H9 (cell line): ENCODE data around the gene PPP1CC. TPM values are rescaled to one million over a fixed set of nuclear protein-coding genes. Genes with fewer than 3 reads are reported as not detected.

Experiments
- DNase-seq: peaks from one replicate; pipeline ENCODE4 v3.0.0-alpha.2; 2017
- H2AFZ ChIP-seq: one replicate; pipeline ENCODE4 v1.6.1; 2013; ENCODE audit warnings: mild to moderate bottlenecking, low read length, control low read depth, moderate library complexity
- H2AK5ac ChIP-seq: 2 replicates; pipeline ENCODE4 v1.6.1; 2013; ENCODE audit warnings: low read length, control low read depth, mixed read lengths; ENCODE audit not compliant: insufficient read length
- H2BK120ac ChIP-seq: one replicate; pipeline ENCODE4 v1.6.1; 2013; ENCODE audit warnings: low read depth, mild to moderate bottlenecking, low read length, control low read depth, inconsistent platforms; ENCODE audit not compliant: poor library complexity, severe bottlenecking
- H2BK12ac ChIP-seq: 2 replicates; pipeline ENCODE4 v1.6.1; 2013; ENCODE audit warnings: low read length, control low read depth, mixed read lengths, low read depth; ENCODE audit not compliant: insufficient read length
- H2BK15ac ChIP-seq: 2 replicates; pipeline ENCODE4 v1.6.1; 2013; ENCODE audit warnings: low read depth, low read length, control low read depth
- H2BK20ac ChIP-seq: one replicate; pipeline ENCODE4 v1.6.1; 2013; ENCODE audit warnings: low read depth, mild to moderate bottlenecking, low read length, control low read depth, inconsistent platforms; ENCODE audit not compliant: poor library complexity, severe bottlenecking
- H2BK5ac ChIP-seq: 2 replicates; pipeline ENCODE4 v1.6.1; 2013; ENCODE audit warnings: low read length, control low read depth, mixed read lengths; ENCODE audit not compliant: insufficient read length
- H3K14ac ChIP-seq: 2 replicates; pipeline ENCODE4 v1.6.1; 2013; ENCODE audit warnings: low read length, control low read depth; ENCODE audit not compliant: insufficient read depth
- H3K18ac ChIP-seq: 2 replicates; pipeline ENCODE4 v1.6.1; 2013; ENCODE audit warnings: low read depth, mild to moderate bottlenecking, mixed read lengths, low read length, control low read depth; ENCODE audit not compliant: insufficient read length
- H3K23ac ChIP-seq: 2 replicates; pipeline ENCODE4 v1.6.1; 2013; ENCODE audit warnings: low read length, control low read depth, mixed read lengths, low read depth; ENCODE audit not compliant: insufficient read length
- H3K23me2 ChIP-seq: 2 replicates; pipeline ENCODE4 v1.6.1; 2013; ENCODE audit warnings: low read depth, mild to moderate bottlenecking, mixed read lengths, low read length, control low read depth; ENCODE audit not compliant: insufficient read length, poor library complexity, severe bottlenecking
- H3K27ac ChIP-seq: 2 replicates; pipeline ENCODE4 v1.5.1; 2013; ENCODE audit warnings: low read length, control low read depth, mixed read lengths, low read depth; ENCODE audit not compliant: insufficient read length
- H3K27me3 ChIP-seq: 2 replicates; pipeline ENCODE4 v1.6.1; 2013; ENCODE audit warnings: low read length, control low read depth, inconsistent platforms; ENCODE audit not compliant: insufficient read depth
- H3K4ac ChIP-seq: 2 replicates; pipeline ENCODE4 v1.6.1; 2013; ENCODE audit warnings: low read depth, mild to moderate bottlenecking, control low read depth, inconsistent platforms, low read length, moderate library complexity
- H3K4me1 ChIP-seq: 2 replicates; pipeline ENCODE4 v1.6.1; 2013; ENCODE audit warnings: low read length, control low read depth, inconsistent platforms; ENCODE audit not compliant: insufficient read depth
- H3K4me2 ChIP-seq: 2 replicates; pipeline ENCODE4 v1.6.1; 2013; ENCODE audit warnings: low read length, control low read depth, mixed read lengths; ENCODE audit not compliant: insufficient read length, insufficient read depth
- H3K56ac ChIP-seq: 2 replicates; pipeline ENCODE4 v1.6.1; 2013; ENCODE audit warnings: low read depth, mild to moderate bottlenecking, mixed read lengths, low read length, control low read depth; ENCODE audit not compliant: insufficient read length
- H3K79me1 ChIP-seq: 2 replicates; pipeline ENCODE4 v1.6.1; 2013; ENCODE audit warnings: low read depth, mild to moderate bottlenecking, moderate library complexity, low read length, control low read depth, inconsistent platforms; ENCODE audit not compliant: insufficient read depth, poor library complexity, severe bottlenecking
- H3K79me2 ChIP-seq: 2 replicates; pipeline ENCODE4 v1.6.1; 2013; ENCODE audit warnings: low read length, control low read depth, inconsistent platforms; ENCODE audit not compliant: insufficient read depth
- H3K9ac ChIP-seq: 2 replicates; pipeline ENCODE4 v1.6.1; 2013; ENCODE audit warnings: low read length, control low read depth, mixed read lengths; ENCODE audit not compliant: insufficient read length; ENCODE audit errors: extremely low read depth
- H3K9me3 ChIP-seq: one replicate; pipeline ENCODE4 v1.6.1; 2013; ENCODE audit warnings: low read depth, low read length, inconsistent platforms; ENCODE audit not compliant: control insufficient read depth
- H3T11ph ChIP-seq: one replicate; pipeline ENCODE4 v1.6.1; 2013; ENCODE audit warnings: mild to moderate bottlenecking, low read length, control low read depth, inconsistent platforms
- H4K20me1 ChIP-seq: one replicate; pipeline ENCODE4 v1.6.1; 2013; ENCODE audit not compliant: control insufficient read depth, insufficient read length, insufficient read depth
- H4K5ac ChIP-seq: 2 replicates; pipeline ENCODE4 v1.6.1; 2013; ENCODE audit warnings: low read depth, mild to moderate bottlenecking, mixed read lengths, low read length, control low read depth; ENCODE audit not compliant: insufficient read length
- H4K8ac ChIP-seq: replicated peaks from 2 replicates; pipeline ENCODE4 v1.6.1; 2013; ENCODE audit warnings: low read length, control low read depth, mixed read lengths, low read depth; ENCODE audit not compliant: insufficient read length
- H4K91ac ChIP-seq: 2 replicates; pipeline ENCODE4 v1.6.1; 2013; ENCODE audit warnings: low read depth, mild to moderate bottlenecking, moderate library complexity, mixed read lengths, low read length, control low read depth; ENCODE audit not compliant: insufficient read length
- H3K27ac Mint-ChIP-seq, 3 experiments: 2 replicates in 2 of 3; 3 replicates in 1 of 3; pipeline ENCODE4 v1.8.0; 2020 to 2021; ENCODE audit warnings: mixed read lengths in 3 of 3, mild to moderate bottlenecking in 1 of 3, moderate library complexity in 1 of 3
- H3K27me3 Mint-ChIP-seq: 2 replicates; pipeline ENCODE4 v1.8.0; 2021; ENCODE audit warnings: low read depth, mild to moderate bottlenecking, moderate library complexity, mixed read lengths
- H3K36me3 Mint-ChIP-seq, 3 experiments: 2 replicates in 2 of 3; 3 replicates in 1 of 3; pipeline ENCODE4 v1.8.0; 2020 to 2021; ENCODE audit warnings: low read depth in 3 of 3, mixed read lengths in 3 of 3; ENCODE audit not compliant: insufficient read depth in 1 of 3
- H3K4me1 Mint-ChIP-seq, 2 experiments: 2 replicates each; pipeline ENCODE4 v1.8.0; 2020; ENCODE audit warnings: mixed read lengths in 2 of 2
- H3K4me3 Mint-ChIP-seq, 2 experiments: 2 replicates in 1 of 2; 3 replicates in 1 of 2; pipeline ENCODE4 v1.8.0; 2020 to 2021; ENCODE audit warnings: mild to moderate bottlenecking in 2 of 2, mixed read lengths in 2 of 2, moderate library complexity in 1 of 2
- H3K9me3 Mint-ChIP-seq, 2 experiments: 2 replicates in 1 of 2; 3 replicates in 1 of 2; pipeline ENCODE4 v1.8.0; 2020; ENCODE audit warnings: mild to moderate bottlenecking in 2 of 2, mixed read lengths in 2 of 2, moderate library complexity in 1 of 2
- CTCF ChIP-seq: fragments of 200-600 bp; sonication (generic); conservative IDR thresholded peaks from 3 replicates; pipeline ENCODE4 v1.8.0; 2021; ENCODE audit warnings: antibody characterized with exemption, mild to moderate bottlenecking
- WGBS: extraction: QIAGEN DNeasy Blood & Tissue Kit; methylation state at CpG from one replicate; pipeline ENCODE4 v1.1.7; 2013; ENCODE audit warnings: missing lambda C conversion rate, low lambda C conversion rate, mixed read lengths; ENCODE audit not compliant: insufficient read length; ENCODE audit errors: extremely low coverage; 5-methylcytosine and 5-hydroxymethylcytosine counted together
- total RNA-seq: library from RNA; stranded (reverse); gene quantifications from 2 replicates; pipeline ENCODE4 v1.2.1, GENCODE V29; 2021

The PPP1CC gene
- total RNA-seq, 1 experiment from 2014 or later, result 286 TPM

GRCh38 chr12:110728628-110729027, 14.1 kb downstream of the PPP1CC start:
- Mint-ChIP-seq H3K27ac (peak overlapping the region in 1 of 3 experiments; percentile 51; a peak in 3 of 7 replicates), H3K4me3 (no peak overlapping the region), H3K27me3 (no peaks in the 10 kb centered on the region), H3K9me3 (no peaks in the 10 kb centered on the region), H3K36me3 (peaks cover 52 to 84% (median 81%) of the 10 kb centered on the region in 3 experiments; a peak in 6 of 7 replicates), H3K4me1 (peaks cover 26 to 44% of the 10 kb centered on the region in 2 experiments)
- no peak overlapping the region for H3T11ph ChIP-seq
- H3K27me3 ChIP-seq, result no peaks in the 10 kb centered on the region
- H3K23ac ChIP-seq, result no peak overlapping the region
- DNase-seq, result no peak
- H4K20me1 ChIP-seq, result no peaks in the 10 kb centered on the region
- no peak overlapping the region for H2BK15ac ChIP-seq
- H3K56ac ChIP-seq, result no peak overlapping the region
- no peak overlapping the region for H3K14ac ChIP-seq
- H3K4me1 ChIP-seq, result no peaks in the 10 kb centered on the region
- no peak overlapping the region for H2BK12ac ChIP-seq
- no peak overlapping the region for H2BK20ac ChIP-seq
- WGBS, result no CpG with 5 or more reads among the region's 1 CpG
- no peak overlapping the region for H4K5ac ChIP-seq
- H2BK5ac ChIP-seq, result no peak overlapping the region
- H3K27ac ChIP-seq, result no peak overlapping the region
- H2BK120ac ChIP-seq, result no peak overlapping the region
- H4K8ac ChIP-seq, result no peak overlapping the region
- no peak overlapping the region for H2AFZ ChIP-seq
- TF ChIP-seq CTCF, result no peak
- no peak overlapping the region for H2AK5ac ChIP-seq
- no peaks in the 10 kb centered on the region for H3K23me2 ChIP-seq
- H3K4ac ChIP-seq, result no peak overlapping the region
- H4K91ac ChIP-seq, result no peak overlapping the region
- H3K9ac ChIP-seq, result no peak overlapping the region
- H3K79me2 ChIP-seq, result peaks cover 29% of the 10 kb centered on the region
- no peak overlapping the region for H3K18ac ChIP-seq
- no peak overlapping the region for H3K4me2 ChIP-seq
- peaks cover 7% of the 10 kb centered on the region for H3K79me1 ChIP-seq
- H3K9me3 ChIP-seq, result no peaks in the 10 kb centered on the region
